DND-41 (cell line): ENCODE measurements around the gene GCN1.

ENCODE experiments used
- ATAC-seq: fragments of 200-7000 bp; cut with Tn5 transposase; 3 replicates; pipeline ENCODE4 v1.9.1; 2021; ENCODE audit warnings: low read depth; ENCODE audit not compliant: insufficient read depth
- DNase-seq: peaks from one replicate; pipeline ENCODE4 v3.0.0-alpha.2; 2020
- H2AFZ ChIP-seq: 2 replicates; pipeline ENCODE4 v1.6.0; 2012; ENCODE audit warnings: low read depth, low read length
- H3K27ac ChIP-seq: 2 replicates; pipeline ENCODE4 v1.5.1; 2012; ENCODE audit warnings: low read length, inconsistent platforms
- H3K27me3 ChIP-seq: fragments of 200-600 bp; sonication (generic); 2 replicates; pipeline ENCODE4 v1.6.0; 2012; ENCODE audit warnings: low read length, mild to moderate bottlenecking, inconsistent platforms; ENCODE audit not compliant: insufficient read depth, poor library complexity
- H3K36me3 ChIP-seq: 2 replicates; pipeline ENCODE4 v1.5.1; 2012; ENCODE audit warnings: low read length, inconsistent platforms; ENCODE audit not compliant: insufficient read depth
- H3K4me1 ChIP-seq: 2 replicates; pipeline ENCODE4 v1.5.1; 2012; ENCODE audit warnings: mild to moderate bottlenecking, low read length; ENCODE audit not compliant: insufficient read depth
- H3K4me2 ChIP-seq: 2 replicates; pipeline ENCODE4 v1.6.0; 2012; ENCODE audit warnings: mild to moderate bottlenecking, moderate library complexity, low read length, inconsistent platforms; ENCODE audit not compliant: insufficient read depth
- H3K4me3 ChIP-seq, 2 experiments: fragments of 200-600 bp in 1 of 2; shearing (Covaris generic) in 1 of 2; 2 replicates each; pipeline ENCODE4 v1.5.1; 2012 to 2016; ENCODE audit warnings: inconsistent platforms in 2 of 2, low read length in 2 of 2, mild to moderate bottlenecking in 2 of 2, low read depth in 1 of 2, moderate library complexity in 1 of 2
- H3K79me2 ChIP-seq: 2 replicates; pipeline ENCODE4 v1.6.0; 2012; ENCODE audit warnings: low read length, inconsistent platforms; ENCODE audit not compliant: insufficient read depth
- H3K9ac ChIP-seq: 2 replicates; pipeline ENCODE4 v1.6.0; 2012; ENCODE audit warnings: low read depth, mild to moderate bottlenecking, inconsistent platforms, low read length, moderate library complexity
- H3K9me3 ChIP-seq: 2 replicates; pipeline ENCODE4 v1.5.1; 2012; ENCODE audit warnings: low read length, moderate library complexity, mild to moderate bottlenecking, inconsistent platforms; ENCODE audit not compliant: insufficient read depth, severe bottlenecking
- H4K20me1 ChIP-seq: 2 replicates; pipeline ENCODE4 v1.6.0; 2012; ENCODE audit warnings: low read length; ENCODE audit not compliant: insufficient read depth
- CTCF ChIP-seq: IDR thresholded peaks from 2 replicates; pipeline ENCODE4 v1.5.1; 2012; ENCODE audit warnings: borderline replicate concordance, low read length, moderate library complexity, mild to moderate bottlenecking; ENCODE audit not compliant: poor library complexity, severe bottlenecking; ENCODE audit errors: extremely low read depth
- EZH2 ChIP-seq: IDR thresholded peaks from 3 replicates; pipeline ENCODE4 v1.6.1; 2012; ENCODE audit warnings: borderline replicate concordance, low read depth, mild to moderate bottlenecking, moderate library complexity, low read length, inconsistent platforms; ENCODE audit not compliant: severe bottlenecking

Gene GCN1

GRCh38 chr12:120092551-120093335, 101.8 kb downstream of the GCN1 start:
- Histone ChIP-seq H3K36me3 (peaks cover 48% of the 10 kb centered on the region), H3K4me2 (no peak overlapping the region), H2AFZ (no peak overlapping the region), H3K4me3 (no peak overlapping the region), H3K4me1 (peaks cover 4% of the 10 kb centered on the region), H3K9me3 (no peaks in the 10 kb centered on the region), H4K20me1 (peaks cover 7% of the 10 kb centered on the region; the same call in 1 of the 2 replicates), H3K79me2 (no peaks in the 10 kb centered on the region), H3K27me3 (no peaks in the 10 kb centered on the region), H3K27ac (no peak overlapping the region), H3K9ac (no peak overlapping the region)
- ATAC-seq, result no peak
- TF ChIP-seq EZH2, result no peak
- TF ChIP-seq CTCF, result no peak
- no peak for DNase-seq

GRCh38 chr12:120091371-120092090, 103.0 kb downstream of the GCN1 start:
- H2AFZ ChIP-seq, result no peak overlapping the region
- TF ChIP-seq EZH2, result no peak
- no peak for TF ChIP-seq CTCF
- H3K4me3 ChIP-seq, result no peak overlapping the region
- no peaks in the 10 kb centered on the region for H3K9me3 ChIP-seq
- no peak overlapping the region for H3K9ac ChIP-seq
- no peak overlapping the region for H3K4me2 ChIP-seq
- peaks cover 36% of the 10 kb centered on the region for H3K36me3 ChIP-seq
- peaks cover 14% of the 10 kb centered on the region for H3K4me1 ChIP-seq
- H3K27ac ChIP-seq, result no peak overlapping the region
- no peaks in the 10 kb centered on the region for H3K27me3 ChIP-seq
- peaks cover 7% of the 10 kb centered on the region; the same call in 1 of the 2 replicates for H4K20me1 ChIP-seq
- ATAC-seq, result no peak
- DNase-seq, result no peak
- no peaks in the 10 kb centered on the region for H3K79me2 ChIP-seq

- Histone ChIP-seq H3K9ac (no peak overlapping the region), H3K4me3 (no peak overlapping the region), H4K20me1 (peaks cover 7% of the 10 kb centered on the region; the same call in 1 of the 2 replicates), H3K4me2 (no peak overlapping the region), H3K4me1 (peaks cover 20% of the 10 kb centered on the region), H2AFZ (no peak overlapping the region), H3K36me3 (peaks cover 28% of the 10 kb centered on the region), H3K9me3 (no peaks in the 10 kb centered on the region), H3K27me3 (no peaks in the 10 kb centered on the region), H3K79me2 (no peaks in the 10 kb centered on the region), H3K27ac (no peak overlapping the region)
- ATAC-seq (no peak), DNase-seq (no peak)
- no peak for TF ChIP-seq CTCF
Observed at GRCh38 chr12:120090626-120091295, 103.8 kb downstream of the GCN1 start.
